SK-N-SH (cell line): ENCODE results near the gene ATXN10.

ENCODE experiments used
- FOXM1 ChIP-seq: IDR thresholded peaks from 2 replicates; pipeline ENCODE4 v1.4.0; 2012; ENCODE audit warnings: low read depth, mild to moderate bottlenecking
- JUND ChIP-seq: IDR thresholded peaks from 2 replicates; pipeline ENCODE4 v1.4.0; 2012
- RCOR1 ChIP-seq: fragments of 150-350 bp; IDR thresholded peaks from 2 replicates; pipeline ENCODE4 v1.6.1; 2017; ENCODE audit warnings: antibody characterized with exemption, low read length
- REST ChIP-seq: IDR thresholded peaks from 2 replicates; pipeline ENCODE4 v1.6.1; 2012; ENCODE audit warnings: mild to moderate bottlenecking, low read depth, low read length, moderate library complexity
- TEAD4 ChIP-seq: IDR thresholded peaks from 2 replicates; pipeline ENCODE4 v1.4.0; 2012; ENCODE audit warnings: mild to moderate bottlenecking, borderline replicate concordance; ENCODE audit not compliant: insufficient read depth
- USF1 ChIP-seq: IDR thresholded peaks from 2 replicates; pipeline ENCODE4 v1.4.0; 2012; ENCODE audit warnings: low read depth, borderline replicate concordance
- USF2 ChIP-seq: fragments of 150-350 bp; IDR thresholded peaks from 2 replicates; pipeline ENCODE4 v1.6.1; 2017; ENCODE audit warnings: antibody characterized with exemption, low read length, low read depth, borderline replicate concordance

GRCh38 chr22:45750626-45751025 is 79.0 kb downstream of the ATXN10 start:
- TF ChIP-seq FOXM1 (no peak), RCOR1 (no peak), REST (no peak), USF1 (no peak), JUND (no peak), TEAD4 (no peak), USF2 (no peak)
